GM12874 (cell line): ENCODE data around the gene CDKL4.

Experiments
- CTCF ChIP-seq: IDR thresholded peaks from 2 replicates; pipeline ENCODE4 v1.5.1; 2011; ENCODE audit warnings: low read depth, mild to moderate bottlenecking, control low read depth, low read length, moderate library complexity; ENCODE audit not compliant: insufficient read depth

Gene CDKL4

DNA sequence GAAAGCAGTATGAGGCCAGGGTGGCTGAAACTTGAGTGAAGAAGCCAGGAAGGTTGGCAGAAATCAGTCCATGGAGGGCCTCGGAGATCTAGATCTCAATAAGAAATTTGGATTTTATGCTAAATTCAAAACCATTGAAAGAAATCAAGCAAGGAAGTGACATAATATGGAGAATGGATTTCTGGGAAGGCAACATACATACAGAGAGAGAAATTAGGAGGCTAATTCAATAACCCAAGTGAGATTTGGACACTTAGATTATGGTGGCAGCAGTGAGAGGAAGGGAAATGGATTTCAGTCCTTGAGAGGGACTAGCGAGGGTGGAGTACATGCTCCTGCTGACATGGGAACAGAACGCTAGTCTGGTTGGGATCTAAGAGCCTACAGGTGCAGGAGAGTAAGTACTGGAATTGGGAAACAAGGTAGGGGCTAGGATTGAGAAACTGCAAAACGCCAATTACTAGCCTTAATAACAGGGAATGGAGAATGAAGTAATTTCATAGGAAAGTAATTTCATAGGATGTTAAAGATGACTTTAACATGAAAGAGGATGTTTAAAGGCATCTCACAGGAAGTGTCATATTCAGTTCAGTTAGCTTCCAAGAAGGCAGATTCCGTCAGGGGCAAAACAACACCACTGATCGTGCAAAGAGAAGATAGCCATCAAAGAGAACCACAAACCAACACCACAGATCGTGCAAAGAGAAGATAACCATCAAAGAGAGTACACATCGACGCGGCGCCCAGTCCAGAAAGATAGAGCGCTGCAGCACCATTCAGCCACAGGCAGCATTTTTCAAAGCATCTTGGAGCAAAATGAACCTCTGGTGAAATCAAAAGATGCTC lies 27.2 kb downstream of the CDKL4 start:
- TF ChIP-seq CTCF = no peak

DNA sequence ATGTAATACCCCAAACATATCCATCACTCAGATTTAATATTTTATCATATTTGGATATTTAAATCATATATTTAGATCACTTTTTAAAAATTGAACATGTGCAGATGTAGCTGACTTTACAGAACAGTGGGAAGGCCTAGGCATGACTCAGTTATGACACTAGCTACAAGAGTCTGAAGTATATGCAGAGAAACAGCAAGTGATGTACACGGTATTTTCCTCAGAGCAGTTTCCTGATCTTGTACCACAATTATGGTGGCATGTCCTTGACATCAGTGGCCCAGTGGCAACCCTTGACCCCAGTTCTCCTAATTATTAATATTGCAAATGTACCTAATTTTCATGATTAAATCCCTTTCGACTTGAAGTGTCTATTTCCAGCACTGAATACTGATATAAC lies 28.2 kb downstream of the CDKL4 start:
- TF ChIP-seq CTCF = no peak

DNA sequence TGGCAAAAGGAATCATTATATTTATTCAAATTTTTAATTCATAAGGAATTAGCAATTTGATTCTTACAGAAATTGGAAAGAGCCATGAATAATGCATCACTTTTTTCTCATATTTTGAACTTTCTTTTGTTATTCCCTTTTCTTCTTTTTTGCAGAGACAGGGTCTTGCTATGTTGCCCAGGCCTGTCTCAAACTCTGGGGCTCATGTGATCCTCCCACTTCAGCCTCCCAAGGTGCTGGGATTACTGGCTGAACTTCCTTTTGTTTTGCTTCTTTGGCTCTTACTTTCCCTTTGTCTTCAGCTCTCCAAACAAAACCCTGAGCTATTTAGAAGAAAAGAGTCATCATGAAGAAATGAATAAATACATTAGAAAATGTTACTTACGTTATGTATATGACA lies 30.8 kb downstream of the CDKL4 start:
- no peak for TF ChIP-seq CTCF

- TF ChIP-seq CTCF = no peak
Measured at GRCh38 chr2:39210846-39211245, 32.9 kb downstream of the CDKL4 start.

DNA sequence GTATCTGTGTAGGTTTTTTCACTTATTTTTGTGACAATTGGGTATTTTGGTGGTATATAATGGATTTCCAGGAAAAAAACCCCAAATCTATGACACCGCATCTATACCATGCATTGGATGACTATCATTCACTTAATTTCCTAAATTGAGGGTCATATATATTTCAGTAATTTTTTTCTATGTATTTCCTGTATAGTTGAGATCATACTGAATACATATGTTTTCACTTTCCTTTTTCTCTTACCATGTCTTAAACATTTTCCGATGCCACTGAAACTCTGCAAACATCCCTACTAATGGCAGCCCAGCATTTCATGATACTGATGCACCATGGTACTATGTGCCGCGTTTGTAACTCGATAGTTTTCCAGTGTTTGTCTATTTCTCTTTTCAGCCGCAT lies 40.4 kb downstream of the CDKL4 start:
- no peak for TF ChIP-seq CTCF

GRCh38 chr2:39202639-39203369 lies 41.0 kb downstream of the CDKL4 start:
- no peak for TF ChIP-seq CTCF

DNA sequence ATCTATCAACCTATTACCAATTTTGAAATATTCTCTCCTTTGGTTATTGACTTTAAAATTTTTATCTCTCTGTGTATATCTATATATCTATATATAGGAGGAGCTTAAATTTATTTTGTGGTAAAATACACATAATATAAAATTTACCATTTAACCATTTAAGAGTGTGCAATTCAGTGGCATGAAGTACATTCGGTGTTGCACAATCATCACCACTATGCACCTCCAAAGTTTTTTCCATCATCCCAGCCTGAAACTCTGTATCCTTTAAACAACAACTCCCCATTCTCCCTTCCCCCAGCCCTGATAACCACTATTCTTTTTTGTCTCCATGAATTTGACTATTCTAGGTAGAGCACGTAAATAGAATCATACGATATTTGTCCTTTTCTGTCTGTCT lies 49.1 kb downstream of the CDKL4 start:
- no peak for TF ChIP-seq CTCF
